Mesenchymal stem cell (in vitro differentiated cells and primary cell): Measurements from ENCODE around the gene TNNT3.

Experiments
- DNase-seq: peaks from one replicate; pipeline ENCODE4 v3.0.0-alpha.2; 2013
- H2AFZ ChIP-seq: one replicate; pipeline ENCODE4 v1.6.1; 2013; ENCODE audit warnings: low read depth, mild to moderate bottlenecking, control low read depth, inconsistent platforms, low read length, moderate library complexity
- H2AK5ac ChIP-seq: 2 replicates; pipeline ENCODE4 v1.6.1; 2013; ENCODE audit warnings: low read length, moderate library complexity, mild to moderate bottlenecking, inconsistent platforms; ENCODE audit not compliant: severe bottlenecking
- H2BK120ac ChIP-seq: one replicate; pipeline ENCODE4 v1.6.1; 2013; ENCODE audit warnings: low read depth, mild to moderate bottlenecking, inconsistent platforms, low read length, moderate library complexity
- H2BK12ac ChIP-seq, 2 experiments: one replicate each; pipeline ENCODE4 v1.6.1; 2013; ENCODE audit warnings: inconsistent platforms in 2 of 2, low read length in 2 of 2, mild to moderate bottlenecking in 2 of 2, moderate library complexity in 2 of 2, control low read depth in 1 of 2
- H2BK15ac ChIP-seq: one replicate; pipeline ENCODE4 v1.6.1; 2013; ENCODE audit warnings: mild to moderate bottlenecking, low read depth, inconsistent platforms; ENCODE audit not compliant: poor library complexity, severe bottlenecking
- H2BK5ac ChIP-seq: 2 replicates; pipeline ENCODE4 v1.6.1; 2013; ENCODE audit warnings: low read depth, mild to moderate bottlenecking, low read length, control low read depth, inconsistent platforms; ENCODE audit not compliant: poor library complexity, severe bottlenecking
- H3K14ac ChIP-seq, 2 experiments: one replicate each; pipeline ENCODE4 v1.6.1; 2013; ENCODE audit warnings: inconsistent platforms in 2 of 2, low read length in 2 of 2, control low read depth in 1 of 2, mild to moderate bottlenecking in 1 of 2, moderate library complexity in 1 of 2
- H3K18ac ChIP-seq, 2 experiments: one replicate each; pipeline ENCODE4 v1.6.1; 2013; ENCODE audit warnings: inconsistent platforms in 2 of 2, low read length in 2 of 2, control low read depth in 1 of 2, low read depth in 1 of 2, mild to moderate bottlenecking in 1 of 2
- H3K23ac ChIP-seq, 2 experiments: one replicate each; pipeline ENCODE4 v1.6.1; 2013; ENCODE audit warnings: inconsistent platforms in 2 of 2, low read length in 2 of 2, mild to moderate bottlenecking in 2 of 2, moderate library complexity in 2 of 2, control low read depth in 1 of 2
- H3K27ac ChIP-seq: 2 replicates; pipeline ENCODE4 v1.5.1; 2013; ENCODE audit warnings: mild to moderate bottlenecking, moderate library complexity, low read length, control low read depth, inconsistent platforms; ENCODE audit not compliant: poor library complexity, severe bottlenecking
- H3K27me3 ChIP-seq, 2 experiments: 2 replicates each; pipeline versions ENCODE4 v1.6.1 to v1.7.0; 2013; ENCODE audit warnings: low read length in 2 of 2, mild to moderate bottlenecking in 2 of 2, moderate library complexity in 2 of 2, control low read depth in 1 of 2, inconsistent platforms in 1 of 2; ENCODE audit not compliant: control insufficient read depth in 1 of 2, insufficient read depth in 1 of 2
- H3K36me3 ChIP-seq, 2 experiments: 2 replicates each; pipeline versions ENCODE4 v1.6.1 to v1.7.0; 2013; ENCODE audit warnings: low read length in 2 of 2, control low read depth in 1 of 2, inconsistent platforms in 1 of 2, low read depth in 1 of 2, mild to moderate bottlenecking in 1 of 2; ENCODE audit not compliant: insufficient read depth in 2 of 2, control insufficient read depth in 1 of 2
- H3K4ac ChIP-seq, 2 experiments: one replicate each; pipeline ENCODE4 v1.6.1; 2013; ENCODE audit warnings: inconsistent platforms in 2 of 2, low read length in 2 of 2, mild to moderate bottlenecking in 2 of 2, moderate library complexity in 2 of 2, control low read depth in 1 of 2, low read depth in 1 of 2
- H3K4me1 ChIP-seq: 2 replicates; pipeline ENCODE4 v1.6.1; 2013; ENCODE audit warnings: low read depth, low read length, control low read depth; ENCODE audit not compliant: control insufficient read depth, insufficient read depth
- H3K4me2 ChIP-seq: 2 replicates; pipeline ENCODE4 v1.6.1; 2013; ENCODE audit warnings: low read length, mild to moderate bottlenecking, inconsistent platforms; ENCODE audit not compliant: poor library complexity, severe bottlenecking
- H3K4me3 ChIP-seq, 2 experiments: 2 replicates each; pipeline versions ENCODE4 v1.5.1 to v1.7.0; 2013; ENCODE audit warnings: low read length in 2 of 2, mild to moderate bottlenecking in 2 of 2, control low read depth in 1 of 2, low read depth in 1 of 2; ENCODE audit not compliant: insufficient read depth in 1 of 2
- H3K79me1 ChIP-seq: replicated peaks from 2 replicates; pipeline ENCODE4 v1.6.1; 2013; ENCODE audit warnings: mild to moderate bottlenecking, control low read depth, low read length, inconsistent platforms; ENCODE audit not compliant: poor library complexity, severe bottlenecking
- H3K9ac ChIP-seq: 2 replicates; pipeline ENCODE4 v1.7.0; 2013; ENCODE audit warnings: mild to moderate bottlenecking, low read length, moderate library complexity
- H3K9me3 ChIP-seq: 2 replicates; pipeline ENCODE4 v1.7.0; 2013; ENCODE audit warnings: mild to moderate bottlenecking, low read length; ENCODE audit not compliant: control insufficient read depth
- H4K8ac ChIP-seq: one replicate; pipeline ENCODE4 v1.6.1; 2013; ENCODE audit warnings: inconsistent platforms, mild to moderate bottlenecking, low read length, moderate library complexity
- H4K91ac ChIP-seq: one replicate; pipeline ENCODE4 v1.6.1; 2013; ENCODE audit warnings: mild to moderate bottlenecking, low read length, inconsistent platforms
- WGBS: methylation state at CpG from one replicate; pipeline ENCODE4 v1.1.7; 2013; ENCODE audit warnings: mixed read lengths; 5-methylcytosine and 5-hydroxymethylcytosine counted together

TNNT3 gene

GRCh38 chr11:1881442-1882264, 37.9 kb upstream of the TNNT3 start:
- H3K27me3 ChIP-seq, result no peaks in the 10 kb centered on the region
- no peak overlapping the region for H2BK5ac ChIP-seq
- H3K9ac ChIP-seq, result peak overlapping the region; percentile 88
- H4K91ac ChIP-seq, result peak overlapping the region; percentile 85
- H3K23ac ChIP-seq, result no peak overlapping the region
- H3K36me3 ChIP-seq, result peaks cover 4 to 39% of the 10 kb centered on the region in 2 experiments
- H4K8ac ChIP-seq, result peak overlapping the region; percentile 66
- H3K27ac ChIP-seq, result no peak overlapping the region
- peak overlapping the region; percentile 82 for H2BK15ac ChIP-seq
- no peak overlapping the region for H3K4me2 ChIP-seq
- H3K9me3 ChIP-seq, result no peaks in the 10 kb centered on the region
- H3K4me3 ChIP-seq, result peak overlapping the region in 1 of 2 experiments; percentile 56
- H3K79me1 ChIP-seq, result no peaks in the 10 kb centered on the region
- H2BK120ac ChIP-seq, result peak overlapping the region; percentile 11
- no peak overlapping the region for H3K14ac ChIP-seq
- H2AFZ ChIP-seq, result peak overlapping the region; percentile 36
- peaks cover 38% of the 10 kb centered on the region for H3K4me1 ChIP-seq
- DNase-seq, result no peak
- H2AK5ac ChIP-seq, result no peak overlapping the region
- H2BK12ac ChIP-seq, result peak overlapping the region; percentile 91 to 97
- WGBS, result 83% methylated on average over 37 of the region's 43 CpGs
- H3K18ac ChIP-seq, result peak overlapping the region in 1 of 2 experiments; percentile 81
- H3K4ac ChIP-seq, result peak overlapping the region; percentile 46 to 65

DNA sequence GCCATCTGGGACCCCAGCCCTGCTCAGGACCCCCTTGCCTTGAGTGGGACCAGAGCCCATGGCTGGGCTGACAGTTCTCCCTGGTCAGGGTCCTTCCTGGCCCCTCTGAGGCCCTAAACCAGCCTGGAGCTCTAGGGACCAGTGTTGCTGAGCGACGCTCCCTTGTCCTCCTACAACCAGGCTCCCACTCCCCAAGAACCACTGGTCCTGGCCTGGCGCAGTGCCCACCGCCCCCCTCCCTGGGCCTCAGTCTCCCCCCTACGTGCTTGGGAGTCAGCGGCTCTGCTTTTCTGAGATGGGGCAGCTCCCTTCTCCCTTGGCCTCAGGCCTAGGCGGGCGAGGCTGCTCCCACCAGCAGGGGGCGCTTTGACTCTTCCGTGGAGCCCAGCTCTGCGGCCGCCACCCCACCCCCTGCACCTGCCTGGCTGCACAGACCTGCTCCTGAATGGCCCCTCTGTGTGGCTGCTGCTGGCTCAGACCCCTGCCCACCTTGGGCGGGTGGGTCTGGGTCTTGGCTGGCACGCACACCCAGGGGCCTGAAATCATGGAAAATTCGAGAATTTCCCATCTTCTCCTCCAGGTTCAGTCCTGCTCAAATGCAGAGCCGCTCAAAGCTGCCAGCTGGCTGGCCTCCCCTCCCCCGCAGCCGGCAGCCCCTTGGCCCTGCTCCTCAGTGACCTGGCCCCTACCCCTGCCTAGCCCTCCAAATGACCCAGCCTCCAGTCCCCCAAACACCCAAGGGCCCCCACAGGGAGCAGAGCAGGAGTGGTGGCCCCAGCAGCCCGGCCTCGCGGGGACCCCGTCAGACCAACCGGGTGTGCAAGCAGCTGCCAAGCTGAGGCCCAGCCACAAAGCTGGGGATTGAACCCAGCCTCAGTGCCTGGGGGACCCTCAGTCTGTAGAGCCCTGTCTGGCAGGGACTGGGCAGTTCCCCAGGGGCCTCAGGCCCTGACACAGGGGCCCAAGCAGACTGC, 37.0 kb upstream of the TNNT3 start:
- H3K14ac ChIP-seq, result no peak overlapping the region

GRCh38 chr11:1883346-1884302, 35.9 kb upstream of the TNNT3 start:
- no peak overlapping the region for H3K27ac ChIP-seq
- no peak overlapping the region for H2BK5ac ChIP-seq
- H3K18ac ChIP-seq, result no peak overlapping the region
- H3K4ac ChIP-seq, result no peak overlapping the region
- H3K4me1 ChIP-seq, result peaks cover 23% of the 10 kb centered on the region
- H3K79me1 ChIP-seq, result no peaks in the 10 kb centered on the region
- H3K9me3 ChIP-seq, result no peaks in the 10 kb centered on the region
- H2AFZ ChIP-seq, result no peak overlapping the region
- no peak overlapping the region for H4K91ac ChIP-seq
- WGBS, result 93% methylated on average over 13 of the region's 14 CpGs
- no peak overlapping the region for H3K23ac ChIP-seq
- H2BK15ac ChIP-seq, result no peak overlapping the region
- H2BK120ac ChIP-seq, result no peak overlapping the region
- no peak overlapping the region for H2BK12ac ChIP-seq
- no peak overlapping the region for H3K14ac ChIP-seq
- peaks cover 8 to 59% of the 10 kb centered on the region in 2 experiments for H3K36me3 ChIP-seq
- no peak overlapping the region for H3K4me2 ChIP-seq
- H3K9ac ChIP-seq, result no peak overlapping the region
- H2AK5ac ChIP-seq, result no peak overlapping the region
- no peaks in the 10 kb centered on the region for H3K27me3 ChIP-seq
- H4K8ac ChIP-seq, result no peak overlapping the region
- no peak for DNase-seq
- H3K4me3 ChIP-seq, result no peak overlapping the region

More for the DNA sequence above, 37.0 kb upstream of the TNNT3 start:
- no peak overlapping the region for H2BK5ac ChIP-seq
- no peak overlapping the region for H2BK120ac ChIP-seq
- peak; percentile 61 for DNase-seq
- peak overlapping the region; percentile 66 for H4K8ac ChIP-seq
- H3K23ac ChIP-seq, result no peak overlapping the region
- peak overlapping the region; percentile 3 to 81 for H3K18ac ChIP-seq
- no peaks in the 10 kb centered on the region for H3K27me3 ChIP-seq
- H3K4ac ChIP-seq, result peak overlapping the region; percentile 46 to 65
- H3K4me3 ChIP-seq, result peak overlapping the region in 1 of 2 experiments; percentile 56
- H2AK5ac ChIP-seq, result no peak overlapping the region
- H3K9ac ChIP-seq, result peak overlapping the region; percentile 88
- H4K91ac ChIP-seq, result peak overlapping the region; percentile 85
- no peak overlapping the region for H3K27ac ChIP-seq
- H2BK15ac ChIP-seq, result peak overlapping the region; percentile 82
- H3K4me1 ChIP-seq, result peaks cover 31% of the 10 kb centered on the region
- H2AFZ ChIP-seq, result peak overlapping the region; percentile 36
- no peaks in the 10 kb centered on the region for H3K9me3 ChIP-seq
- no peak overlapping the region for H3K4me2 ChIP-seq
- 34% methylated on average over 23 of the region's 23 CpGs for WGBS
- H2BK12ac ChIP-seq, result peak overlapping the region; percentile 49 to 82
- H3K79me1 ChIP-seq, result no peaks in the 10 kb centered on the region
- H3K36me3 ChIP-seq, result peaks cover 5 to 48% of the 10 kb centered on the region in 2 experiments
